GM23248 (cell line): ENCODE data around the gene GPT2.

Experiments
- EZH2 ChIP-seq: fragments of 200-600 bp; sonication (generic); IDR thresholded peaks from 2 replicates; pipeline ENCODE4 v1.6.1; 2018; ENCODE audit warnings: antibody characterized with exemption, mild to moderate bottlenecking; ENCODE audit not compliant: insufficient read depth, poor library complexity, severe bottlenecking
- EZH2phosphoT487 ChIP-seq: fragments of 200-600 bp; sonication (generic); IDR thresholded peaks from 2 replicates; pipeline ENCODE4 v1.6.1; 2018; ENCODE audit warnings: antibody characterized with exemption, moderate library complexity, mild to moderate bottlenecking, low read depth; ENCODE audit not compliant: insufficient read depth

GRCh38 chr16:46962629-46963028, 78.5 kb downstream of the GPT2 start:
- TF ChIP-seq EZH2 = no peak
- no peak for TF ChIP-seq EZH2phosphoT487
